Tibial nerve (tissue), 4 donors: ENCODE results near the gene ACTR1B.

Experiments
- EP300 ChIP-seq, 2 donors: sonication (generic); formaldehyde crosslinking; IDR thresholded peaks; one replicate each; pipeline ENCODE4 v1.6.1; 2017; ENCODE audit warnings: antibody characterized with exemption in 2 of 2, mild to moderate bottlenecking in 1 of 2
- POLR2A ChIP-seq, 2 donors: fragments of 450-650 bp; IDR thresholded peaks; one replicate each; pipeline ENCODE4 v1.6.1; 2017; ENCODE audit warnings: antibody characterized with exemption in 2 of 2, mild to moderate bottlenecking in 2 of 2, moderate library complexity in 2 of 2
- TF ChIP-seq, protein P1 (sequence below), 5 experiments: fragments of 200-600 bp in 3 of 5; fragments of 450-650 bp in 2 of 5; sonication (generic) in 3 of 5; IDR thresholded peaks; one replicate each; pipeline ENCODE4 v1.5.1; 2016 to 2019; ENCODE audit warnings: antibody characterized with exemption in 5 of 5, mild to moderate bottlenecking in 3 of 5, moderate library complexity in 2 of 5

DNA sequence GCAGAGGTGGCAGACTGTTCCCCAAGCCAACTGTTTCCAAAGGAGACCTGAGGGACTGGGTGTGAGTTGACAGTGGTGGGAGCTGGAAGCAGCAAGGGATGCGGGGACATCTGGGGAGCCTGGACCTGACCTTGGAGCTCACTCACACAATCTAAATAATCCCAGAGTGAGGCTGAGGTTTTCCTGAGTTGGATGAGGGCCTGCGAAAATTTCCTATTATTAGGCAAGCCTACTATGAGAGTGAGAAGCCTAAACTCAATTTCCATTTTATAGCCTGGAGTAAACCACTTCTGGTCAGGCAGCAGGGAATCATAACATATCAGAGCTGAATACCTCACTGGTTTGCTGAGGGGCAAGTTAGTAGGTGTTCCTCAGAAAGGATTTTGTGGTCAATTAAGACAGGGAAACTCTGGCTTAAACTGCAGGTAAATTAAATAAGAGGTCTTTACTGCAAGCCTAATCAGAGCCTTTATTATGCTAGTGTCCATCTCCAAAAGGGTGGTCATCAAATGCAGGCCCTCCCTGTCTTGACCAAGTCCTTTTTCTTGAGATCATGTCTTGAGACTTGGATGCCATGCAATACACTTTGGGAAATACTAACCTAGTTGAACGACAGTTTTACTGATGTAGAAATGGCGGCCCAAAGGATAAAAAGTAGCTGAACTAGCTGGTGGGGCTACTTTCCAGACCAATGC is 19.7 kb downstream of the ACTR1B start:
- TF ChIP-seq, protein P1, sequence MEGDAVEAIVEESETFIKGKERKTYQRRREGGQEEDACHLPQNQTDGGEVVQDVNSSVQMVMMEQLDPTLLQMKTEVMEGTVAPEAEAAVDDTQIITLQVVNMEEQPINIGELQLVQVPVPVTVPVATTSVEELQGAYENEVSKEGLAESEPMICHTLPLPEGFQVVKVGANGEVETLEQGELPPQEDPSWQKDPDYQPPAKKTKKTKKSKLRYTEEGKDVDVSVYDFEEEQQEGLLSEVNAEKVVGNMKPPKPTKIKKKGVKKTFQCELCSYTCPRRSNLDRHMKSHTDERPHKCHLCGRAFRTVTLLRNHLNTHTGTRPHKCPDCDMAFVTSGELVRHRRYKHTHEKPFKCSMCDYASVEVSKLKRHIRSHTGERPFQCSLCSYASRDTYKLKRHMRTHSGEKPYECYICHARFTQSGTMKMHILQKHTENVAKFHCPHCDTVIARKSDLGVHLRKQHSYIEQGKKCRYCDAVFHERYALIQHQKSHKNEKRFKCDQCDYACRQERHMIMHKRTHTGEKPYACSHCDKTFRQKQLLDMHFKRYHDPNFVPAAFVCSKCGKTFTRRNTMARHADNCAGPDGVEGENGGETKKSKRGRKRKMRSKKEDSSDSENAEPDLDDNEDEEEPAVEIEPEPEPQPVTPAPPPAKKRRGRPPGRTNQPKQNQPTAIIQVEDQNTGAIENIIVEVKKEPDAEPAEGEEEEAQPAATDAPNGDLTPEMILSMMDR (IDR thresholded peaks at IDR 0.05) = no peak
- TF ChIP-seq POLR2A (IDR thresholded peaks at IDR 0.05) (no peak), EP300 (IDR thresholded peaks at IDR 0.05) (no peak)
